ENCODE data around the gene KNDC1.

- TF ChIP-seq ZSCAN16 (tag by site-specific recombination; IDR thresholded peaks at IDR 0.05) (no peak), CTCF (tag by site-specific recombination; IDR thresholded peaks at IDR 0.05) (no peak), GLIS2 (tag by site-specific recombination; IDR thresholded peaks at IDR 0.05) (no peak), ZNF175 (tag by site-specific recombination; IDR thresholded peaks at IDR 0.05) (no peak), ZSCAN18 (tag by site-specific recombination; IDR thresholded peaks at IDR 0.05) (no peak), WT1 (tag by site-specific recombination; IDR thresholded peaks at IDR 0.05) (no peak), ZNF660 (tag by site-specific recombination; IDR thresholded peaks at IDR 0.05) (no peak)
- TF ChIP-seq, protein P1, sequence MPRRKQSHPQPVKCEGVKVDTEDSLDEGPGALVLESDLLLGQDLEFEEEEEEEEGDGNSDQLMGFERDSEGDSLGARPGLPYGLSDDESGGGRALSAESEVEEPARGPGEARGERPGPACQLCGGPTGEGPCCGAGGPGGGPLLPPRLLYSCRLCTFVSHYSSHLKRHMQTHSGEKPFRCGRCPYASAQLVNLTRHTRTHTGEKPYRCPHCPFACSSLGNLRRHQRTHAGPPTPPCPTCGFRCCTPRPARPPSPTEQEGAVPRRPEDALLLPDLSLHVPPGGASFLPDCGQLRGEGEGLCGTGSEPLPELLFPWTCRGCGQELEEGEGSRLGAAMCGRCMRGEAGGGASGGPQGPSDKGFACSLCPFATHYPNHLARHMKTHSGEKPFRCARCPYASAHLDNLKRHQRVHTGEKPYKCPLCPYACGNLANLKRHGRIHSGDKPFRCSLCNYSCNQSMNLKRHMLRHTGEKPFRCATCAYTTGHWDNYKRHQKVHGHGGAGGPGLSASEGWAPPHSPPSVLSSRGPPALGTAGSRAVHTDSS (tag by site-specific recombination; IDR thresholded peaks at IDR 0.05), result no peak
These were observed 110.2 kb downstream of the KNDC1 start for GRCh38 chr10:133270204-133270603.
